HepG2 (cell line): ENCODE measurements around the gene NAT14. TPM values are rescaled to one million over a fixed set of nuclear protein-coding genes. Genes with fewer than 3 reads are reported as not detected.
A peak's percentile ranks its signal among the peaks of the same experiment; 100 is the strongest.

Experiments
- ATAC-seq: fragments of 200-7000 bp; cut with Tn5 transposase; 3 replicates; pipeline ENCODE4 v1.9.1; 2020; ENCODE audit warnings: mild to moderate bottlenecking, moderate library complexity
- BruUV-seq: library from RNA; stranded (reverse); fragments of 400-500 nt; replicated peaks from 2 replicates; lab custom pipeline; 2021; lab: Mats Ljungman, UMichigan
- CTCF ChIA-PET: fragments of 300-600 bp; formaldehyde crosslinking; extraction: SDS; loops from one replicate; lab custom pipeline; 2021; ENCODE audit warnings: low total read pairs, inconsistent platforms, low intra/inter-chr PET ratio; lab: Yijun Ruan, JAX
- POLR2A ChIA-PET: fragments of 350-600 bp; sonication (Branson Sonifier 250); formaldehyde crosslinking; loops from one replicate; lab custom pipeline; 2020; ENCODE audit warnings: antibody characterized with exemption, inconsistent platforms; lab: Yijun Ruan, JAX
- DNase-seq: peaks from one replicate; pipeline ENCODE4 v3.0.0-alpha.2; 2015; ENCODE audit warnings: low spot score
- FAIRE-seq: peaks from 3 replicates; lab custom pipeline; 2011; peaks lifted over from hg19 to GRCh38; lab: Jason Lieb, UNC
- H2AFZ ChIP-seq: one replicate; pipeline ENCODE4 v1.6.1; 2011; ENCODE audit warnings: low read length, inconsistent platforms
- H3K27ac ChIP-seq: fragments of 300-600 bp; 3 replicates; pipeline ENCODE4 v1.8.0; 2011; ENCODE audit warnings: mixed run types, mild to moderate bottlenecking, mixed read lengths, low read length, inconsistent platforms; ENCODE audit not compliant: insufficient read depth; ENCODE audit errors: extremely low read length
- H3K27me3 ChIP-seq, 2 experiments: fragments of 200-600 bp in 1 of 2; 2 replicates in 1 of 2; 3 replicates in 1 of 2; pipeline versions ENCODE4 v1.6.0 to v1.8.0; 2011; ENCODE audit warnings: low read length in 2 of 2, mild to moderate bottlenecking in 2 of 2, moderate library complexity in 2 of 2, inconsistent platforms in 1 of 2; ENCODE audit not compliant: insufficient read depth in 2 of 2, control insufficient read depth in 1 of 2
- H3K36me3 ChIP-seq, 2 experiments: fragments of 200-600 bp in 1 of 2; replicated peaks in 1 of 2; 2 replicates in 1 of 2; 3 replicates in 1 of 2; pipeline versions ENCODE4 v1.5.1 to v1.8.0; 2011; ENCODE audit warnings: low read length in 2 of 2, inconsistent platforms in 1 of 2; ENCODE audit not compliant: insufficient read depth in 2 of 2, control insufficient read depth in 1 of 2
- H3K4me1 ChIP-seq: 2 replicates; pipeline ENCODE4 v1.5.1; 2012; ENCODE audit warnings: low read length, inconsistent platforms; ENCODE audit not compliant: insufficient read depth
- H3K4me2 ChIP-seq: 2 replicates; pipeline ENCODE4 v1.6.0; 2011; ENCODE audit warnings: low read depth, low read length, inconsistent platforms
- H3K4me3 ChIP-seq, 3 experiments: fragments of 200-600 bp in 1 of 3; sonication (generic), shearing (Covaris generic) in 1 of 3; replicated peaks in 1 of 3; 2 replicates each; pipeline ENCODE4 v1.5.1; 2011 to 2016; ENCODE audit warnings: low read length in 3 of 3, inconsistent platforms in 2 of 3, low read depth in 2 of 3, mild to moderate bottlenecking in 2 of 3, control low read depth in 1 of 3, mixed read lengths in 1 of 3; ENCODE audit not compliant: insufficient read depth in 1 of 3
- H3K79me2 ChIP-seq: one replicate; pipeline ENCODE4 v1.6.1; 2011; ENCODE audit warnings: low read length, inconsistent platforms; ENCODE audit not compliant: insufficient read depth
- H3K9ac ChIP-seq: 2 replicates; pipeline ENCODE4 v1.6.0; 2011; ENCODE audit warnings: mild to moderate bottlenecking, low read depth, low read length, inconsistent platforms; ENCODE audit not compliant: insufficient read depth
- H3K9me3 ChIP-seq: 2 replicates; pipeline ENCODE4 v1.5.1; 2012; ENCODE audit warnings: mild to moderate bottlenecking, low read length
- H4K20me1 ChIP-seq: 2 replicates; pipeline ENCODE4 v1.6.0; 2011; ENCODE audit warnings: inconsistent platforms, mild to moderate bottlenecking, low read length, moderate library complexity; ENCODE audit not compliant: insufficient read depth
- CSRNP1 ChIP-seq: sonication (generic); formaldehyde crosslinking; IDR thresholded peaks from 2 replicates; pipeline ENCODE4 v1.8.1; 2023; ENCODE audit warnings: mild to moderate bottlenecking, missing genetic modification reagents
- CTCF ChIP-seq: sonication (generic); formaldehyde crosslinking; IDR thresholded peaks from 2 replicates; pipeline ENCODE4 v1.5.0; 2020; ENCODE audit warnings: mild to moderate bottlenecking, missing genetic modification reagents, moderate library complexity
- FOSL1 ChIP-seq: sonication (generic); formaldehyde crosslinking; IDR thresholded peaks from 2 replicates; pipeline ENCODE4 v1.9.0; 2021; ENCODE audit warnings: missing genetic modification reagents, borderline replicate concordance
- HCFC1 ChIP-seq: fragments of 150-350 bp; IDR thresholded peaks from 2 replicates; pipeline ENCODE4 v1.6.1; 2014; ENCODE audit warnings: low read depth, low read length
- HDAC1 ChIP-seq: sonication (generic); formaldehyde crosslinking; IDR thresholded peaks from 2 replicates; pipeline ENCODE4 v1.5.1; 2020; ENCODE audit warnings: mild to moderate bottlenecking, missing genetic modification reagents
- HIC2 ChIP-seq: sonication (generic); formaldehyde crosslinking; IDR thresholded peaks from 2 replicates; pipeline ENCODE4 v1.9.0; 2022; ENCODE audit warnings: low read depth, missing genetic modification reagents
- IKZF1 ChIP-seq: fragments of 450-650 bp; IDR thresholded peaks from 2 replicates; pipeline ENCODE4 v1.7.1; 2016
- NBN ChIP-seq: fragments of 450-650 bp; conservative IDR thresholded peaks from 2 replicates; pipeline ENCODE4 v1.6.1; 2017
- RAD21 ChIP-seq: fragments of 450-650 bp; formaldehyde crosslinking; IDR thresholded peaks from 2 replicates; pipeline ENCODE4 v1.5.0; 2020; ENCODE audit warnings: mild to moderate bottlenecking
- SMC3 ChIP-seq: IDR thresholded peaks from 2 replicates; pipeline ENCODE4 v1.6.1; 2011; ENCODE audit warnings: low read length, improper control_type of control experiment
- STAG1 ChIP-seq: sonication (generic); formaldehyde crosslinking; IDR thresholded peaks from 2 replicates; pipeline ENCODE4 v1.4.0; 2020; ENCODE audit warnings: missing genetic modification reagents
- TCF7 ChIP-seq: sonication (generic); IDR thresholded peaks from 2 replicates; pipeline ENCODE4 v1.6.1; 2016; ENCODE audit warnings: antibody characterized with exemption, low read depth
- ZFP90 ChIP-seq: sonication (generic); formaldehyde crosslinking; IDR thresholded peaks from 2 replicates; pipeline ENCODE4 v1.8.0; 2022; ENCODE audit warnings: missing genetic modification reagents, mild to moderate bottlenecking, inconsistent platforms, borderline replicate concordance
- ZKSCAN1 ChIP-seq: fragments of 150-350 bp; IDR thresholded peaks from 2 replicates; pipeline ENCODE4 v1.6.1; 2014; ENCODE audit warnings: low read length
- ZNF350 ChIP-seq: sonication (generic); formaldehyde crosslinking; IDR thresholded peaks from 2 replicates; pipeline ENCODE4 v1.4.0; 2020; ENCODE audit warnings: mild to moderate bottlenecking, low read depth, missing genetic modification reagents, borderline replicate concordance
- ZNF383 ChIP-seq: sonication (generic); formaldehyde crosslinking; IDR thresholded peaks from 2 replicates; pipeline ENCODE4 v1.4.0; 2020; ENCODE audit warnings: missing genetic modification reagents, mild to moderate bottlenecking, borderline replicate concordance
- WGBS: methylation state at CpG from one replicate; pipeline ENCODE4 v1.1.6; 2017; ENCODE audit warnings: low lambda C conversion rate; 5-methylcytosine and 5-hydroxymethylcytosine counted together
- in situ Hi-C: cut with HindIII; loops from 2 replicates; pipeline ENCODE4 v1.10.0; 2017; ENCODE audit warnings: low pct_unique_long_range_greater_than_20kb; ENCODE audit not compliant: extremely low pct_ligation_motif_present
- intact Hi-C: fragments of 100-400 bp; cut with micrococcal nuclease; formaldehyde crosslinking; loops from one replicate; pipeline ENCODE4 v1.10.0; 2022; ENCODE audit not compliant: unreplicated experiment
- polyA plus RNA-seq, 8 experiments: library from polyadenylated mRNA; depleted of rRNA in 3 of 8; stranded (reverse) in 7 of 8; unstranded in 1 of 8; fragments of >200 nt; fragmentation: Illumina TruSeq in 4 of 8; extraction: Trizol in 4 of 8; gene quantifications; 2 replicates each; pipeline versions ENCODE4 v1.2.1 to v1.2.3, GENCODE V29; 2011 to 2016; ENCODE audit warnings: low read depth in 4 of 8, missing spikeins in 1 of 8, mixed read lengths in 1 of 8; ENCODE audit not compliant: insufficient read depth in 1 of 8
- total RNA-seq, 5 experiments: library from RNA; depleted of rRNA; stranded (reverse); fragments of >200 nt; fragmentation: Illumina TruSeq; extraction: Trizol; gene quantifications; 2 replicates each; pipeline ENCODE4 v1.2.3, GENCODE V29; 2016; ENCODE audit warnings: low read depth in 1 of 5

The NAT14 gene
- total and polyA plus RNA-seq, 2 of the 13 experiments (the other 11 are each of a cell fraction or from before 2014, with no cell fraction given), result 20.7 to 22.3 TPM

GRCh38 chr19:55527197-55528029 is 42.4 kb downstream of the NAT14 start (continued):
- TF ChIP-seq RAD21 (CRISPR knock-in tag) (no peak), HIC2 (no peak)

GRCh38 chr19:55528030-55528803 is 43.2 kb downstream of the NAT14 start:
- Histone ChIP-seq H3K4me3 (no peak overlapping the region), H3K27ac (no peak overlapping the region), H3K79me2 (no peaks in the 10 kb centered on the region), H2AFZ (no peak overlapping the region), H4K20me1 (no peaks in the 10 kb centered on the region), H3K4me1 (peaks cover 33% of the 10 kb centered on the region), H3K36me3 (no peaks in the 10 kb centered on the region), H3K9ac (no peak overlapping the region), H3K4me2 (peak overlapping the region; percentile 45), H3K9me3 (no peaks in the 10 kb centered on the region), H3K27me3 (no peaks in the 10 kb centered on the region)
- ATAC-seq (peak; percentile 59), DNase-seq (peak; percentile 30), FAIRE-seq (no peak)
- POLR2A ChIA-PET, result interaction anchor here (1.1 kb wide), 1 partner anchor 71 kb away, joined by 5 read pairs; the partner anchor contains the start of gene FIZ1
- intact Hi-C loops, result no loop called here
- 9% methylated on average over 15 of the region's 15 CpGs for WGBS
- CTCF ChIA-PET, result no interaction called here
- BruUV-seq, result no TSS peak
- in situ Hi-C loops, result no loop called here
- TF ChIP-seq CTCF (CRISPR knock-in tag) (peak; percentile 43; the same call in 1 of the 2 replicates), HDAC1 (no peak), NBN (0 out of 2 replicates have a peak, but pooled peaks have one; percentile 15), HCFC1 (no peak), ZNF350 (CRISPR knock-in tag) (no peak), FOSL1 (no peak), ZKSCAN1 (no peak), CSRNP1 (CRISPR knock-in tag) (no peak), ZFP90 (no peak), IKZF1 (0 out of 2 replicates have a peak, but pooled peaks have one; percentile 34), SMC3 (0 out of 2 replicates have a peak, but pooled peaks have one; percentile 11), TCF7 (no peak), ZNF383 (CRISPR knock-in tag) (no peak), STAG1 (CRISPR knock-in tag) (0 out of 2 replicates have a peak, but pooled peaks have one; percentile 4)
